ENCODE results near the gene OSBPL5.

OSBPL5 gene

DNA sequence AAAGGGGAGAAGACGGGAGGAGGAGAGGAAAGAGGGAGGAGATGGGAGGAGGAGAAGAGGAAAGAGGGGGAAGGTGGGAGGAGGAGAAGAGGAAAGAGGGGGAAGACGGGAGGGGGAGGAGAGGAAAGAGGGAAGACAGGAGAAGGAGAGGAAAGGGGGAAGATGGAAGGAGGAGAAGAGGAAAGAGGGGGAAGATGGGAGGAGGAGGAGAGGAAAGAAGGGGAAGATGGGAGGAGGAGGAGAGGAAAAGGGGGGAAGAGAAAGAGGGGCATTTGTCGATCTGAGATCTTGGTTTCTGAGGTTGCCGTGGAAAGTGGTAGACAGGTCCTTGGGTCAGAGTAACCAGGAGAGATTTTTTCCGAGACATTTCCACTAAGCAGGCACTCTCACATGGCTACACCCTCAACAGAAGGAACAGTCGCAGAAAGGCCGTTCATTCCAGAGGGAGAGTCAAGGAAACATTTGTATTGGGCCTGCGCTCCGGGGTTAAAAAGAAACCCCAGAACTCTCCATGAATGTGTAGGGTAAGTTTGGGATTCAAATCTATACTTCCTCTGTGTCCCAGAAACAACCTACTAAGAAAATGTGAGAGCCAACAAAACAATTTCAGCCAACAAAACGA, 68.1 kb downstream of the OSBPL5 start:
- no peak for DNase-seq

- no peak for DNase-seq
These were observed 69.3 kb downstream of the OSBPL5 start for GRCh38 chr11:3095712-3096361.

DNA sequence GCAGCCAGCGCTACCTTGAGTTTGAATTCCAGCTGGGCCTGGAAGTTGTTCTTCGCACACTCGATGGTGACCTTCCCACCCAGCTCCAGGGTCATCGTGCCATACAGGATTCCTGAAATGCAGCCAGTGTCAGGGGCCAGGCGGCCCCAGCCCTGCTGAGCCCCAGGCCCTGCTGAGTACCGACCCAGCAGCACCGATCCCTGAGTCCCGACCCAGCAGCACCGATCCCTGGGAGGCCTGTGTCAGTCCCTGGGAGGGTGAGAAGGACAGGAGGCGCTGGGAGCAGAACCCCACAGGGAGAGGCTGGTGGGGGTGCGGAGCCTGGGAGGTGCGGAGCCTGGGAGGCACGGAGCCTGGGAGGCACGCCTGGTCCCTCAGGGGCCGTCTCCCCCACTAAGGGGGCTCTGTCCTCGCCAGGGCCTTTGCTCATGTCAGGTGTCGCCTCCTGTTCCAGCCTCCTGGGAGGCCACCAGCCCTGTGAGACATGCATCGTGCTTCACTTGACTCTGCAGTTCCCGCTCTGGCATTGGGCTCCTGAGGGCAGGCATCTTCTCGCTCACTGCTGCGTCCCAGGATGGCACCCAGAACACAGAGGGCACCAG, 70.8 kb downstream of the OSBPL5 start:
- no peak for DNase-seq

DNA sequence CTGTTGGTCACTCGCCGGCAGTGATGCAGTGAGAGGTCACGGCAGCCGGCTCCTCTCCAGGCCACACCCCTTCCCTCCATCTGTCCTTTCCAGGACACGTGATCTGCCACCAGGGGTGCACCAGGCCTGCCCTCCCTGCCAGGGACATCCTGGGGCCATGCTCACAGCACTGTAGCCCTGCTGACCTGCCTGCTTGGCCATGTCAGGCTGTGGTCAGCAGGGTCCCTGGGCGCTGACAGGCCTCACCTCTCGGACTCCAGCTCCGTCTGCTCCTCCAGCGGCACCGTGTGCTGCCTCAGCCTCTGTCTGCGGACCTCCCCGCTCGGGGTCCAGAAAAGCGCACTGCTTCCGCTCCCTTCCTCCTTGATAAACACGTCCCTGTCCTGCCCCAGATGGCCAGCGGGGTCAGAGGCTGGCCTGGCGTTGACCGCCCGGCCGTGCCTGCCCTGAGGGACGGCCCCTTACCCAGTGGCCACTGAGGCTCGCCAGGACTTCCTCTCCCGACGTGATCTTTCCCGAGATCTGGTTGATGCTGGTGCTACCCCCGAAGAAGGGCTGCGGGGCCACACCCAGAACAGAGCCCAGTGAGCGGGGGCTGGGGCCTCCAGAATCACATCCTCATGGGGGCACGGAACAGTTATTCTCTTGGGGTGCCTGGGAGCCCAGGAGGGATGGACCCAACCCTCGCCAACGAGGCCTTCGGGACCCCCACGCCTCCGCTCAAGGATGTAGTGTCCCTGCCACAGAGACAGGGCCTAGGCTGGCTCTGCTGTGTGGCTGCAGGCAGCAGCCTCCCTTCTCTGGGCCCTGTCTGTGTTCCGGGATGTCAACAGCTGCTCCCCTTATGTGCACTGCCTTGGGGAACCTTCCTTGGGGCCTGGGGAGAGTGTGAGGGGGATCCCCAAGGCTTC, 71.6 kb downstream of the OSBPL5 start:
- DNase-seq, result no peak

DNA sequence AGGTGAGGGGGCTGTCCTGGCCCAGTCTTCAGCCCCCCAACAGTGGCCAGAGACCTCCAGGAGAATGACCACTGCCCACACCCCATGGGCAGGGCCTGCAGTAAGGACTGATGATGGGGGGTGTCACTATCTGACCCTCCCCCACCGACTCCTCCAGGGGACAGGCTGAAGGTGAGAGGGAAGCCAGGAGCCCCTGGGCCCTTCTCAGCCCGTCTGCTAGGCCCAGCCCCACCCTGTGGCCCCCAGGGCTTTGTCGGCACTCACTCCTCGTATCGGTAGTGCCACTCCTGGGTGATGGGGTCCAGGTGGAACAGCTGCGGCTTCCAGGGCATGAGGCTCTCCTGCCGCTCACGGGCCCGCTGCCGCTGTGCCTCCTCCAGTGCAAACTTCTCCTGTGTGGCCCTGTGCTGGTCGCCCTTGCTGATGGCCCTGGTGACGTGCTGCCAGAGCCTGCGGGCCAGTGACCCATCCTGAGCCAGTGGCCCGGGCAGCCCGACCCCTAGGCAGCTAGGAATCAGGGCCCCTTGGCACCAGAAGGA, 72.4 kb downstream of the OSBPL5 start:
- no peak for DNase-seq

DNA sequence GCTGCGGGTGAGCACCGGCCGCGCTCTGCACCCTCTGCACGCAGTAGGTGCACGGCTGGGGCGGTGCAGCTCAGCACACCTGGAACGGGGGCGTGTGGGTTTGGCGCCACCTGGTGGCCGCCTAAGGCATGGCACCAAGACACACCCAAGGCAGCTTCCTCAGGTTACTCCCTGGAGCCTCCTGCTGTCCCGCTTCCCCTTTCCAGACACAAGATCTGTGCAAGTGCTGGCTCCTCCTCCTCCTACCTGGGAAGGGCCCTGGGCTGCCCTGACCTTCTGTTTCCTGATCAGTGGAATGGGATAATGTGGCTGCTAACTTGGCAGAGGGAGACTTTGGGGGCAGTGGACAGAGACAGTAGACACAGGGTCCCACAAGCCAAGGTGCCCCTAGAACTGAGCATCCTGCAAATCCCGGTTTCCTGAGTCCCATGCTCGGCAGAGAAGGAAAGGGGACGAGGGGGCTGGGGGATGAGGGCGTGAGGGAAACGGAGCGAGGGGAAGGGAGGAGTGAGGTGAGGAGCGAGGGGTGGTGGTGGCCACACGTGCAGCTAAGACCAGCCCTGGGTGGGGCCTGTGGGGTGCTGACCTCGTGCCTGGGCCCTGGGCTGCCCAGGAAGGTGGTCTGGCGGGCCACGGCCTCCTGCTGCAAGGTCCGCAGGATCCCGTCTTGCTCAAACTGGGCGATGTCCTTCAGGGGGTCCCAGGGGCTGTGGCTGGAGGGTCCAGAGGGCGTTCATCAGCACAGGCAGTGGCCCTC, 73.1 kb downstream of the OSBPL5 start:
- peak; percentile 29 for DNase-seq

GRCh38 chr11:3091081-3091845, 73.8 kb downstream of the OSBPL5 start:
- DNase-seq, result no peak

DNA sequence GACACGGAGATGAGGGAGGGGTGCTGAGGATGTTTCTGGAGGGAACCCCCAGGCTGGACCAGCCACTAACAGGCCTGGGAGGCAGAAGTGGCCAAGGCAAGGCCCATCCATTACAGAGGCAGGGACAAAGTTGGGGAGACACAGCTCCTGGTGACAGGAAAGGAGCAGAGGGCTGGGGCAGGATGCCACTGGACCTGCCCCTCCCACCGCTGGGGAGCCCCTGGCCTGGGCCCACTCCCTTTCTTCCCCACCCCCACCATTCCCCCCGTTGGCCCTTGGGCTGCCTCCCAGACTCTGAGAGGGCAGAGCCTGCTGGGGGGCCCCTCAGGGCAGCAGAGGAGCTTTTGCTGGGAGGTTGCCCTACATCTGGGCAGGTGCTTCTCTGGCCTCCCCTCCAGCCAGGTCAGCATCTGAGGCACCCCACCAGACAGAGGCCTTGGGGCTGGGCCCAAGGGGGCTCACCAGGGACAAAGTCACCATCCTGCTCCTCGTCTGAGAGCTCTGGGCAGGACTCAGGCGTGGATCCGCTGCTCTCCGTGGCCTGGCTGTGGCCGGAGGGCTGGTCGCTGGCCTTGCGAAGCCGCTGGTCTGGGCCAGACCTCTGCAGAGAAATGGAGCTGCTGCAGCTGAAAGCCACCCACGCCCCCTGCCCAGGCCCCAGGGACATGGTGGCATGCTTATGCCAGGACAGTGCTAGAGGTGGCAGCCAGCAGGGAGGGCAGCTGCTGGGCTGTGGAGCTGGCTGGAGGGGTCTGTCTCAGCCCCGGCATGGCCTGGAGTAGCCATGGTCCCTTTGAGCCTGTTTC, 74.8 kb downstream of the OSBPL5 start:
- no peak for DNase-seq

- no peak for DNase-seq
These were observed 75.7 kb downstream of the OSBPL5 start for GRCh38 chr11:3089236-3090061.

- DNase-seq, result no peak
These were observed 76.3 kb downstream of the OSBPL5 start for GRCh38 chr11:3088806-3089205.

- no peak for DNase-seq
These were observed 77.0 kb downstream of the OSBPL5 start for GRCh38 chr11:3087821-3088800.

GRCh38 chr11:3087373-3087772, 77.7 kb downstream of the OSBPL5 start:
- DNase-seq, result no peak

GRCh38 chr11:3086671-3087150, 78.4 kb downstream of the OSBPL5 start:
- DNase-seq, result no peak

GRCh38 chr11:3086114-3086513, 79.0 kb downstream of the OSBPL5 start:
- no peak for DNase-seq

- DNase-seq, result no peak
These were observed 80.1 kb downstream of the OSBPL5 start for GRCh38 chr11:3085052-3085451.

- DNase-seq, result no peak
These were observed 81.8 kb downstream of the OSBPL5 start for GRCh38 chr11:3083321-3083720.

DNA sequence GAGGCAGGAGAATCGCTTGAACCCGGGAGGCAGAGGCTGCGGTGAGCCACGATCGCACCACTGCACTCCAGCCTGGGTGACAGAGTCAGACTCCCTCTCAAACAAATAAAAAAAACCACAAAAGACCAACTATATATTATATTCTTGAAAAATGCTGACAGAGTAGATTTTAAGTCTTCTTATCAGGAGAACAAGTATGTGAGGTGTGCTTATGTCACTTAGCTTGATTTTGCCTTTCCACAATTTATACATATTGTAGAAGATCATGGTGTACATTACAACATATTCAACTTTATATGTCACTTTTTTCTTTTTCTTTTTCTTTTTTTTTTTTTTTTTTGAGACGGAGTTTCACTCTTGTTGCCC, 83.7 kb downstream of the OSBPL5 start:
- no peak for DNase-seq

DNA sequence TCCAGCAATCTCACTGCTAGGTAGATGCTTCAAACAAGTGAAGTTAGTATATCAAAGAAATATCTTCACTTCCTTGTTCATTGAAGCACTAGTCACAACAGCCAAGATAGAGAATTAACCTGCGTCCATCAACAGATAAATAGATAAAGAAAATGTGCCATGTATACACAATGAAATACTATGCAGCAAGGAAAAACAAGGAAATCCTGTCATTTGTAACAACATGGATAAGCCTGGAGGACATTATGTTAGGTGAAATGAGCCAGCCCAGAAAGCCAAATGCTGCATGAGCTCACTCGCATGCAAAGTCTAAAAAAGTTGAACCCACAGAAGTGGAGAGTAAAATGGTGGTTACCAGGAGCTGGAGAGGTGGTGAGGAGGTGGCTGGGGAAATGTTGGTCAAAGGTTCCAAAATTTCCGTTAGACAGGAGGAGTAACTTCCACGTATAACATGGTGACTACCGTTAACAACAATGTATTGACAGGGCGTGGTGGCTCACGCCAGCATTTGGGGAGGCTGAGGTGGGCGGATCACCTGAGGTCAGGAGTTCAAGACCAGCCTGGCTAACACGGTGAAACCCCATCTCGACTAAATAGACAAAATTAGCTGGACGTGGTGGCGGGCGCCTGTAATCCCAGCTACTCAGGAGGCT, 84.3 kb downstream of the OSBPL5 start:
- DNase-seq, result no peak
